GM19023 (cell line): Measurements from ENCODE around the gene SPRED2.
A peak's percentile ranks its signal among the peaks of the same experiment; 100 is the strongest.

Experiments used
- ATAC-seq: cut with Tn5 transposase; IDR thresholded peaks from one replicate; pipeline ENCODE4 v1.9.1; 2021; ENCODE audit warnings: mild to moderate bottlenecking, moderate library complexity; ENCODE audit not compliant: unreplicated experiment

The SPRED2 gene

DNA sequence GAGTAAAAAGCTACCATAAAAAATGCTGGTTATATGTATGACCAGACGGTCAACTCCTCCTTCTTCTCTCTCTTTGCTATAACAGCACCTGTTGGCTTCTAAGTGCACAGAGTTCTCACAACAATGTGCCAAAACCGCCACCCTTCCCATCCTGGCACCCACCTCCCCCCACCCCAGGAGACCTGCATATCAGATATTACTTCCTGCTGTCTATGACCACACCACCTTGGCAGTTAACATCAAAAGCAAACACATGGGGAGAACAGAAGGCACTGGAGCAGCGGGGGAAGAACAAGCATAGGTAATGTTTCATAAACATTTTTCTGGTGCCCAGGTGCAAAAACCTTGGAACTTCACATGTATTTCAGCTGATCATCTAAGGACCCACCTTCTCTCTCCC is 15.5 kb downstream of the SPRED2 start:
- ATAC-seq: no peak

DNA sequence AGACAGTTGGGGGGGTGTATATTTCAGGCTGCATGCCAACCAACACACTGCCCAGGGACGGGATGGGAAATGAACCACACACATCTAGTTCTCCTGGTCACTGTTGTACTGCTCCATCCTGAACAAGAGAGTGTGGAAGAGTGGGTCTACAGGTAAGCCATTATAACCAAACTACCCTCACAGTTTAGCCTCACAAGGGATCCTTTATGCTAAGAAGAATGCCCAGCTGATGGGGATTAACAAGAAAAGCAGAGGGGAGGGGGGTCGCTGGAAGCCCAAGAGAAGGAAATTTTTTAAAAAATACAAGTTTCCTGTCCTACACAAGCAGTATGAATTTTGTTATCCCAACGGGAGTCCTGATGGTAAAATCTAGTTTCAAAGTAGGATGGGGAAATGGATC is 16.1 kb downstream of the SPRED2 start:
- no peak for ATAC-seq

DNA sequence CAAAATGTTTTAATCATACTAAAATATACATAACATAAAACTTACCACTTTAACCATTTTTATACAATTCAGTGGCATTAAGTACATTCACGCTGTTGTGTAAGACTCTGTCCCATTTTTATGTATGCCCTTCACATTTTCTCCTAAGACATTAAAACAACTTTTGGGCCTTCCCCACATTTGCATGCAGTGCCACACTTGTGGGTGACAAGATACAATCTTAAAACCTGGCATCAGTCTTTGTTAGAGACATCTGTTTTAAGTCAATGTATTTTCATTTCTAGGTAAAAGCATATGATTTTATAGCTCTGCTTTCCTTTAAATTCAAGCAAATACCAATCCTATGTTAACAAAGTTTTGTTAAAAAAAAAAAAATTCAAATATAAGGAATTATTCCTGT is 17.3 kb downstream of the SPRED2 start:
- no peak for ATAC-seq

DNA sequence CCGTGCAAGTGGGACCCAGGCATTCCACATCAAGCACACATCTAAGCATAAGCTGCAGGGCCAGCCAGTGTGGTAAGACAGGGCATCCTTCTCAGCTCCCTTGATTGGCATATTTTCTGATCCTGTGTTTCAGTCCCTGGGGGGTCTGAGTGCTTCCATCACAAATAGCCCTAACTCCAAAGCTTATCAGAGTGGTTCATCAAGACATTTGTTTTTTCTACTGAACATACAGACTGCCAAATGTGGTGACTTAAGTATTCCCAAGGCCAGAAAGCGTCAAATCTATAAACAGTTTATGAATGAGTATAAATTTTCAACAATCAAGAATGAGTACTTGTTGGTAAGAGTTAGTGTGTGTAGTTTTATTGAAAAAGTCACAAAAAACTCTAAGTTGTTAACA is 18.8 kb downstream of the SPRED2 start:
- ATAC-seq: no peak

DNA sequence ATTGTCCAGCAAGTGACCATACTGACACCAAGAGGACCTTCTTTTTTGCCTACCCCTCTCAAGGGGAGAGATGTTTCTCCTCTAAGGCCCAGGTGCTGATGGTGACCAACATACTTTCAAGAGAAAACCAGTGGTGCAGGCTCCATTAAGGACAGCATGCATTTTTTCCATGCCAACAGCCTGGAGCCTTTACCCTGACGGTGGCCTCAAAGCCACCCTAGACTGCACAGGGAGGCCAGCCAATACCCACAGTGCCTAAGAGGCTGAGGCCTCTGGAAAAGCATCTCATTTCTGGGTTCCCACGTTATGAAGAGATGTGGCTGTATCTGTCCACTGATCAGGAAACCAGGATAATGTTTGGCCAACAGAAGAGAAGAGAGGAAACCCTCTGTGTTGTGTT is 19.3 kb downstream of the SPRED2 start:
- ATAC-seq: no peak

DNA sequence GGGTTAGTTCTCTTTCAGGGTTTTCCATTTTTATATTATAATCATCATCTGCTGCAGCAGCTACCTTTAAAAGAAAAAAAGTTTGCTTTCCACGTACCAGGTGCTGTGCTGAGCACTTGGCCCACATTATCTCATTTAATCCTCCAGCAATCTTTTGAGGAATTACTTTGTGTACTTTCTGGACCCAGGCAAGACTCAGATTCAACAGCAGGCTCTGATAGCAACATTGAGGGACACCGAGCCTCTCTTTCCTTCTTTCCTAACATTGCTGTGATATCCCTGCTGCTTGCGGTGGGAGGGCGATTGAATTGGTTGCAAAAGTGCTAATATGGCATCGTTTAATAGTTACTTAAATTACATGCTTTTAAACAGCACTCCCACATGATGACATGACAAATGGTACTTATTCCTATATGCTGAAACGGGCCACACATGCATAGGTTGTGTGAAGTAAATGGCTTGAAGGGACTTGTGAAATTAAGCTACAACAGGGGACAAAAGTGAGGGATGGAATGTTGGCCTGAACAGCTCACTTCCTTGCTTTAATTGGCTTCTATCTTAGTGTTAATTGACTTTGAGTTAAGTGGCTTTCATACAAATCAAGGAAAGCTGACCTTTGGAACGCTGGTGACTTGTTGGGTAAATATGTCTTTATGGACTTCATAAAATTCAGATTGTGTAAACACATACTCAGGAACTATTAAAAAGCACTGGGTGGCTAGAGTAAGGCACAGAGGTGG is 21.2 kb downstream of the SPRED2 start:
- ATAC-seq: no peak

DNA sequence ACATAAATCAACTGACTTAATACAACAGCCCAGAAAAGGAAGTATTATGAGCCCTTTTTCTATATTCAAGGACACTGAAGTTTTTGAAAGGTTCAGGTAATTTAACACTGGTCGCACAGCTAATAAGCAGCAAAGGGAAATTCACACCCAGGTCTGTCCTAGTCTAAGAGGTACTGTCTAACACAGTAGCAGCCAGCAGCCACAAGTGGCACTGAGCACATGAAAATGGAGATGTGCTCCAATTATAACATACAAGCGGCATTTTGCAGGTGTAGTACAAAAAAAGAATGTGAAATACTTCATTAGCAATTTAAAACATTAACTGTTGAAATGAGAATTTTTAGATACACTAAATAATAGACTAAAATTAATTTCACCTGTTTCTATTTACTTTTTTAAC is 23.4 kb downstream of the SPRED2 start:
- ATAC-seq: no peak

DNA sequence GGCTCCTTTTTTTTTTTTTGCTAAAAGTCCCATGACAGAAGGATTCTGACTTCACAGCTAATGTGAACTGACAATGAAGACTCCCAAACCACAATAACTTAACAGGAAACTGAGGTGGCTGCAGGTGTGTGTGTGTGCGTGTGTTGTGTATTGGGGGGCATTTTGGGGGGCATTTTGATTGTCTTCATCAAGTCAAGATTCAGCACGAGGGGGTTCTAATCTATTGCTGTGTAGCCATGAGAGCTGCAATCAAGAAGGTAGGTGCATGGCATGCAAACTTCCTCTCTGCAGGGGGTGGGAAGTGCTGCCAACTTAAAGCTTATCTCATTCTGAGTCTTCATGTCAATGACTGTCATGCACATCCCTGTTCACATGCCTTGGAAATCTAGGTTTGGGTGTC is 25.2 kb downstream of the SPRED2 start:
- no peak for ATAC-seq

DNA sequence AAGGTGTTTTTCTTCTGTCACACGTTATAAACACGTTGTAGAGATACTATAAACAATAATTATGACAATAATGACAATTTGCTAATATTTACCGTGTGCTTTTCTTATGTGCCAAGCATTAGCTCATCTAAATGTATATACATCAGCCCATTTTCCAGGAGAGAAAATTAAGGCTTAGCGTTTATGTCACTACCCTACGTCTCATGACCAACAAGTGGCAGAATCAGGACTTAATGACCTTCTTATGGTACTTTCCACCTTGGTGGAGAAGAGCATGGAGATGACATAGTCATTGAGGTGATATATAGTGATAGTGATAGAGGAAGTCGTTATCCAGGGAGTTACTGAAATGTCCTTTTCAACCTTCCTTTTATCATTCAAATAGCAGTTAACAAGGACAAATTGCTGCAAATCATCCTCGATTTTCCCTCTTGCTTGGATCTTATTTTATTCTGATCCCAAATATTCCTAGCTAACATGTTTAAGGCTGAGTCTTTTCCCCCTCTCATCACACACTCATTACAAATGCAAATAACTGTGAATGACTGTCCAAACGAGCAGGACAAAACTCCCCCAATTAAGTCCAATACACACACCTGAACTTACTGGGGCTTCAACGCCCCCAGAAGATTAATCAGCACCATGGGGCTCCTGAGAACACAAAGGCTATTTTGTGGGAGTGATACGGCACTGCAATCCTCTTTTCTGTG is 27.3 kb downstream of the SPRED2 start:
- ATAC-seq: no peak

DNA sequence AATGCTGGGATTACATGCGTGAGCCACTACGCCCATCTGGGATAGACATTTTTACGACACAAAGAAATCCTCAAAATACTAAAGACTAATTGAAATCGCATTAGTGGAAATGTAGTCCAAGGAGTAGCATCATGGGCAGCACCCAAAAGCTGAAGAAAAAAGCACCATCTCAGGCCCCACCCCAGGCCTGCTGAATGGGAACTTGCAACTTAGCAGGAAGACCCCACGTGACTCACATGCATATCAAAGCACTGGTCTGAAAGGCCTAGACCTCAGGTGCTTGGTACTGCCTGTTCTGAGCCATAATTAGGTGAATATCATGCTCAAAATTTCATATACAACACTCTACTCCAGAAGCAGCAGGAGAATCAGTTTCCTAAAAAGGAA is 28.9 kb downstream of the SPRED2 start:
- ATAC-seq: no peak

DNA sequence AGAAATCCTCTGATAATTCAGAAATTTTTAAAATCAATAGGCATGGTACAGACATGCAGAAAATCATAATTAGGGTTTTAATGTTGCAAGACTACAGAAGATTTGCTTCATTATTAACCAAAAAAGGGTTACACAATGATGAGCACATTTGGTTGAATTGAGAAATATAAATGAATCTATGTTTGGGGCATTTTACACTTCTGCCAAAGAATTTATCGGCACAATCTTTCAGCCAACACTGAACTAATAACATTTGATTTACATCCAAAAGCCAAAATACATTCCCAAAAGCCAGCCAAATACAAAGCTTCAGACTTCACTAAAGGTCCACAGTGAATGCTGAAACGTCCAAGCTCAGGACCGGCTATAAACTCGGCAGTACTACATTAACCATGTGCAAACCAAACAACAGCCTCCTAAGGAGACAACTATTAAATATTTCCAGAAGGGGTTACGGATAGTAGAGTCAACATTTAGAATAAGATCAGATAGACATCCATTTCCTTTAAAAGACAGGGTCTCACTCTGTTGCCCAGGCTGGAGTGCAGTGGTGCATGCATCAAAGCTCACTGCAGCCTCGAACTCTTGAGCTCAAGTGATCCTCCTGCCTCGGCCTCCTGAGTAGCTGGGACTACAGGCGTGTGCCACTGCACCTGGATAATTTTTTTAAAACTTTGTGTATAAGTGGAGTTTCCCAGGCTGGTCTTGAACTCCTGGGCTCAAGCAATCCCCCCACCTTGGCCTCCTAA is 29.4 kb downstream of the SPRED2 start:
- ATAC-seq: no peak

DNA sequence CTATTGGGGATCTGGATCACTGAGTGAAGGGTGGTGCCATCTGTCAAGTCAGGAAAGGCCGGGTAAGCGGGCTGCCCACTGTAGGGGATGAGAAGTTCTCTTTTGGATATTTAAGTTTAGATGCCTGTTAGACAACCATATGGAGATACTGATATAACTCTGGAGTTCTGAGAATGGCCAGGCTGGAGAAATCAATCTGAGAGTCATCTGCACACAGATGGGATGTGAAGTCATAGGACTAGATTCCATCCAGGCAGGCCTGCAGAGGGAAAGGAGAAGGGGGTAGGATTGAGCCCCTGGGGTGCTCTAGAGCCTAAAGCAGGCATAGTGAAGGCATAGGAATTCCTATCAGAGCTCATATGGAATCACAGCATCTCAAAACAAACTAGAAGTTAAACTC is 30.1 kb downstream of the SPRED2 start:
- ATAC-seq: no peak

DNA sequence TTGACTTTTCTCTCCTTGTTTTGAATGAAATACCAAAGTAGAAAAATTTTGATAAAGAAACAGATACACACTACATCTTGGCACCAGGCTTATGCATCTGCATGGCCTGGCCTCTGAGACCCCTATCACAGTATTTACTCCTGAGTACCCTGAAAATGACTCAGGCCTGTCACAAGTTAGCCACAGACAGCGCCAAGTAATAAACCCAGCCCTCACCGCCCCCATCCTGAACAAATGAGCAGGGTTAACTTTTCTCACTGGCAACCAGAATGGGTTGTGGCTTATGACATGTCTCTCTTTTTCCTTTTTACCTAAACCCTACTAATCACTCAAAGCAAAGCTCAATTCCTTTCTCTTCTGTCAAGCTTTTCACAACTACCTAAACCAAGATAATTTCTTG is 35.3 kb downstream of the SPRED2 start:
- ATAC-seq: no peak

DNA sequence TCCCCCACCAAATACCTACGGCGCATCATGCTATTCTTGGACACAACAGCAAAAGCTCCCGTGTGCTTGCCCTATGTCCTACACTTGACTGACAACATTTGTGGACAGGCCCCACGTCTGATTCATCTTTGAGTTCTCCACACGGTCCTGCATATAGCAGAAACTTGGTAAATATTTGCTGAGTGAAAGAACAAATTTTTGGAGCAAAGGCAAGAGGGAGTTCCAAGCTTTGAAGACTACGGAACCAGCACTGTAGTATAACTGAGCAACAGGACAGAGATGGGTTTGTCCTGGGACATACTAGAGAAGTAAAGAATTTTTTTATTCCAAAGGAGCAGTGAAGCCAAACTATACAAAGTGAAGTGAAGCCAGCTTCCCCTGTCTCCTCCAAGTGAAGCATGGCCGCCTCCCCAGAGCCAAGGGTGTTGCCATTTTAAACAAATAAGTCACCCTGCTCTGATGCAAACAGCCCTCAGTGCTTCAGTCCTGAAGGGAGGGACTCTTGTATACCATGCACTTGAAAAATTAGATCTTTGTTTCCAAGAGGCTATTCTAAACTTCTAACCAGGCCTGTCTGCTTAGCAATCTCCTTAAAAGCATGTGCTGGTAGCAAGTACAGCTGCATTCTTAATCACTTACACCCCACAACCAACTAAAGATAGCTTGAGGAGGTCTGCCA is 35.9 kb downstream of the SPRED2 start:
- no peak for ATAC-seq

DNA sequence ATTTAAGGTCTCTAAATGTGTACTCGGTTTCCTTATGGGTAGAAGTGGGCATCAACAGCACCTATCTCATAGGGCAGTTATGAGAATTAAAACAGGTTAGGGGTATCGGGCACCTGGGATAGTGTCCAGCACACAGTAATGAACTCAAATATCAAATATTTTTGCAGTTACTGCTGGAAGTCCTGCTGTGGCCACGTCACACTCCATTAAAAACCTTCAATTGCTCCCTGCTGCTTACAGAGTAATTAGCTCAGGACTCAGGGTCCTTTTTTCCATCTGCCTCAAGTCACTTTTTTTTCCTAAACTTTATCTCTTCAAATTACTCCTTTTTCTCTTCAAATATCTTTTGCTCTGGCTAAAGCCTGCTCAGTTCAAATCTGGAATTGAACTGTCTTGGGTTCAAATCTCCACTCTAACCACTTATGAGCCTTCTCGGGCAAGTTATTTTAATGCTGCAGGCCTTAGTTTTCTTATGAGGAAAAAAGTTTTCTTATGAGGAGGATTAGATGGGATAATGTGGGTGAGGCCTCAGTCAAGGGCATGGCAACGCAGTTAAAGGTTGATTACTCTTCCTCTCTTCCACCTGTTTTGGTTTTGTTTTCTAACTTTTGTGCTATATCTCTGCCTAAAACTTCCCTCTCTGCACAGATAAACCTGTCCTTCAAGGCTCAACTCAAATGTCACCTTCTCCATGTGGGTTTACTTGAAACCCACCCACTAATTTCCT is 36.6 kb downstream of the SPRED2 start:
- no peak for ATAC-seq

DNA sequence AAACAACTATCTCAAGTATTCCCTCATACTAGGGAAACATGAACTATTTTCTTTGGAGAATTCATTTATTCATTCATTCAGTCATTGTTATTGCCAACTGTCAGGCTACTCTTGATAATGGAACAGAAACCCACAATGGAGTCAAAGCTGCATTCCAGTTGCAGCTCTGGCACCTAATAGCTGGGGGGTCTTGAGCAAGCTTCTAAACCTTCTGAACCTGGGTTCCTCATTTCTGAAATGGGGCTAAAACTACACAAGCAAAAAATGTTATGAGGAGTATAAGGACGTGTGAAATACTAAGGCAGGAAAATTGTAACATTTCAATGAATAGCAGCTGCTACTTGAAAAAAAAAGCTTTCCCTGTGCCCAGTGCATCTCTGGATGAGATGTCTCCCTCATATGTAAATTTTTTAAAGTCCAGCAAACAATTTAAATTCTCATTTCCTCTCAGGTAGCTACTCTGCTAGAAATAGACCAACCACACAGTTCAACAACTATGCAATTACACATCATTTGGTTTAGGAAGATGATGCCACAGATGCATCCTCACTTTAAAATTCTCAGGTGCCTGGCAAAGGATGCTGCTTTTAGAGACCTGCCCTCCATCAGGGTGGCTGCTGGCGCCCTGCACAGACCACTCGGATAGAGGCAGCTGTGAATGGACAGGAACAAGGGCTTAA is 38.5 kb downstream of the SPRED2 start:
- no peak for ATAC-seq

DNA sequence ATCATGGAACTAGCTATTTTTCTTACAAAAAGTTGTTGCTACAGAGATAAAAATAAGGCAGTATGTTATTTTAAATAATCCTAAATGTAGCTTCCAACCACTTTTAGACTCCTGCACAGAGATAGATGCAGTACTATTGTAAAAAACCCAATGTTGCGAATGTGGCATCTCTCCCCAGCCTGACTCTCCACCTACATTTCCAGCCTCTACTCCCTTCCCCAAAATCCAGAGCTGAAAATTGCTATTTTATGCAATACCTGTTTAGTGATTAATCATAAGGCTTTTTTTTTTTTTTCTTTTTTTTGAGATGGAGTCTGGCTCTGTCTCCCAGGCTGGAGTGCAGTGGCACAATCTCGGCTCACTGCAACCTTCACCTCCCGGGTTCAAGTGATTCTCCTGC is 39.4 kb downstream of the SPRED2 start:
- no peak for ATAC-seq

DNA sequence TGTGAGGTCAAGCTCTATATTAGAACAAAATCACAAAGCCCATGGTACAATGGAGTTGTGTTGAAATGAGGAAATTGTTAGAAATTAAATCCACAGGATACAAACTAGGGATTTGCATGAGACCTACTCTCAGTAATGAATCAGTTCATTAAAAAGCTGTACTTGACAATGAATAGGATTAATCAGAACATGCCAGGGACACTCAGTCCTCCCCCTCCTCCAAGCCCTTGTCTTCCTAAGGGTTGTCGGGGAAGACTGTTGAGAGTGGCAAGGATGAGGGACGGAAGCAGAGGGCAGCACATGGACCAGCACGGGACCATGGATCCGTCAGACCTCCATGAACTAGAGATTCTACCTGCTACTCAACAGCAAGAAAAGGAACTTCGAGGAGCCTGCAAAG is 39.8 kb downstream of the SPRED2 start:
- ATAC-seq: no peak

DNA sequence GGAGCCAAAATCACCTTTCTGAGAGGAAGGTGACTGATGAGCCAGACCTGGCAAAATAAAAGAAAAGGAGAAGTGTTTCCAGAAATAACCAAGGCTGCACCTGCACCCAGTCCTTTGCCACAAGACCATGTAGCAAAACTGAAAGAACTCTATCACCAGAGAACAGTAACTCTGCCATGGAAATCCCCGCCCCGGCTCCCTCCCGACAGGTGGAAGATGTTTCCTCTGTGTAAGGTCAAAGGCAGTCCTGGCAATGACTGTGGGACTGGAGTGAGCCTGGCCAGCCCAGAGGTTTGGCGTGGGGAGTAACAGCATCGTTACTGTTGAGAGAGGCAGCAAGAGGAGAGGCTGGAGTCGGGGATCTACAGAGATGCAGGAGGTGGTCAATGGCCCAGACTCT is 42.3 kb downstream of the SPRED2 start:
- peak; percentile 83 for ATAC-seq

DNA sequence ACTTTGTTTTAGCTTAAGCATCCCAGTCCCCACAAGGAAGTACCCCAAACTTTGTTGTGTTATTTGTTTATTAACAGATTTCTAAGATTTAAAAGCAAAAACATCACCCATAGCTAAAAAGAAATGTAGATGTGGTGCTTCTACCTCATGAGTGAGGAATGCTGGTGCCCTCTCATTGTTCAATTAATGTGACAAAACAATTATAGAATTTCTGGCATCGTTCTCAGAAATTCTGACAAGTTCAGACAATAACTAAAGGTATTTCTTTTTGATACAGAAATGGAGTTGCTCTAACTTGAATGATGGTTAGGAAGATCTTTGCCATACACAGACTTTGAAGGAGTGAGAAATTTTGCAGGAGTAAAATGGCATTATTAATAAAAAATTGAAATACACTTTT is 42.9 kb downstream of the SPRED2 start:
- ATAC-seq: no peak
